HL-60/S4 treated with retinoic acid at 250 ng/mL for 4 days and 3 days (cell line): ENCODE measurements around the gene RGL1.

Experiments used
- in situ Hi-C: fragments of 300-500 bp; cut with MboI; formaldehyde crosslinking; loops from 2 replicates; pipeline ENCODE4 v1.7.0; 2022; ENCODE audit warnings: low sequenced_read_pairs

RGL1 gene

GRCh38 chr1:183911285-183911684, 106.4 kb downstream of the RGL1 start:
- in situ Hi-C loops = loop anchor here (10.0 kb wide), 1 partner anchor 256 kb away; the partner anchor contains the start of gene APOBEC4

- in situ Hi-C loops = loop anchor here (10.0 kb wide), 1 partner anchor 258 kb away; the partner anchor contains the start of gene APOBEC4
Observed at GRCh38 chr1:183912265-183912886, 107.5 kb downstream of the RGL1 start.

- in situ Hi-C loops = loop anchor here (10.0 kb wide), 1 partner anchor 259 kb away; the partner anchor contains the start of gene APOBEC4
Observed at GRCh38 chr1:183913567-183913993, 108.7 kb downstream of the RGL1 start.

GRCh38 chr1:183914276-183914675, 109.4 kb downstream of the RGL1 start:
- in situ Hi-C loops = loop anchor here (10.0 kb wide), 1 partner anchor 259 kb away; the partner anchor contains the start of gene APOBEC4

- in situ Hi-C loops = loop anchor here (10.0 kb wide), 1 partner anchor 260 kb away; the partner anchor contains the start of gene APOBEC4
Observed at GRCh38 chr1:183914891-183915290, 110.0 kb downstream of the RGL1 start.

GRCh38 chr1:183915625-183916510, 110.9 kb downstream of the RGL1 start:
- in situ Hi-C loops = loop anchor here (10.0 kb wide), 1 partner anchor 261 kb away; the partner anchor contains the start of gene APOBEC4

GRCh38 chr1:183916574-183916973, 111.7 kb downstream of the RGL1 start:
- in situ Hi-C loops = loop anchor here (10.0 kb wide), 1 partner anchor 262 kb away; the partner anchor contains the start of gene APOBEC4

- in situ Hi-C loops = loop anchor here (10.0 kb wide), 1 partner anchor 264 kb away; the partner anchor contains the start of gene APOBEC4
Observed at GRCh38 chr1:183918589-183918988, 113.7 kb downstream of the RGL1 start.

GRCh38 chr1:183920651-183921050, 115.7 kb downstream of the RGL1 start:
- in situ Hi-C loops = no loop called here

- in situ Hi-C loops = no loop called here
Observed at GRCh38 chr1:183922197-183922596, 117.3 kb downstream of the RGL1 start.

- in situ Hi-C loops = no loop called here
Observed at GRCh38 chr1:183925947-183926346, 121.0 kb downstream of the RGL1 start.

- in situ Hi-C loops = no loop called here
Observed at GRCh38 chr1:183926983-183927382, 122.1 kb downstream of the RGL1 start.

- in situ Hi-C loops = no loop called here
Observed at GRCh38 chr1:183931646-183932271, 126.8 kb downstream of the RGL1 start.

- in situ Hi-C loops = no loop called here
Observed at GRCh38 chr1:183932412-183932811, 127.5 kb downstream of the RGL1 start.

GRCh38 chr1:183933528-183934179, 128.7 kb downstream of the RGL1 start:
- in situ Hi-C loops = no loop called here

- in situ Hi-C loops = no loop called here
Observed at GRCh38 chr1:183934314-183934713, 129.4 kb downstream of the RGL1 start.

- in situ Hi-C loops = no loop called here
Observed at GRCh38 chr1:183936009-183936408, 131.1 kb downstream of the RGL1 start.

- in situ Hi-C loops = no loop called here
Observed at GRCh38 chr1:183936791-183937190, 131.9 kb downstream of the RGL1 start.

- in situ Hi-C loops = no loop called here
Observed at GRCh38 chr1:183937611-183938010, 132.7 kb downstream of the RGL1 start.

- in situ Hi-C loops = no loop called here
Observed at GRCh38 chr1:183941001-183941400, 136.1 kb downstream of the RGL1 start.
